ENCODE data around the gene LGALS9C.
"Not testable (repeated sequence)": the region's sequence is repeated elsewhere in the genome, so short reads cannot be mapped to it uniquely, and the experiment has no call there.

Gene LGALS9C

GRCh38 chr17:18542234-18542633, 65.6 kb downstream of the LGALS9C start:
- DNase-seq; H3K4me1 ChIP-seq; H3K9me3 ChIP-seq; H3K4me3 ChIP-seq (ENCODE audit: low read depth, low read length); H3K36me3 ChIP-seq; H3K27me3 ChIP-seq: not testable (repeated sequence)

GRCh38 chr17:18542907-18543306, 66.3 kb downstream of the LGALS9C start:
- H3K36me3 ChIP-seq, DNase-seq: not testable (repeated sequence)

More at GRCh38 chr17:18542907-18543306, 66.3 kb downstream of the LGALS9C start:
- H3K9me3 ChIP-seq; H3K27me3 ChIP-seq; H3K4me3 ChIP-seq (ENCODE audit: low read depth, low read length); H3K4me1 ChIP-seq: not testable (repeated sequence)

Data from BE2C (cell line).